Measurements from ENCODE around the gene MIA.
"Not testable (repeated sequence)": the region's sequence is repeated elsewhere in the genome, so short reads cannot be mapped to it uniquely, and the experiment has no call there.

MIA gene

DNA sequence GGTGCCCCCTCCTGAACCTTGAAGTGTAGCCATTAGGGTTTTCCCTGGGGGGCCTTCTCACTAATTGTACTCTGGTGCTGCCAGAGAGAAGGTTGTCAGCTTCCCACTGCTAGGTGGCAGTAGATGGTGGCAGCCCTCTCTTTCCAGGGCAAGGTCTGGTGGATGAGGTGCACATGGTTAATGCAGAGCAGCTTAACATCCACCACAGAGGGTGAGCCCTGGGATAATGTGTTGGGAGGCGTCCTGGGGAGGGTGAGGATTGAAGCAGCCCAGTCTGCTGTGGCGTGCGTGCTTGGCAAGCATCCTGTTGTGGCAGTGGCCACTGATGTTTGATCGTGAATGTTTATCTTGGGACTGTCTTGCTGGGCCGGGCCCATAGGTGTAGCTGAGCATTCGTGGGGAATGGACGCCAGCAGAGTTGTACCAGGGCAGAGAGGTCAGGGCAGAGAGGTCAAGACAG lies 29.5 kb downstream of the MIA start:
- DNase-seq: no peak

DNA sequence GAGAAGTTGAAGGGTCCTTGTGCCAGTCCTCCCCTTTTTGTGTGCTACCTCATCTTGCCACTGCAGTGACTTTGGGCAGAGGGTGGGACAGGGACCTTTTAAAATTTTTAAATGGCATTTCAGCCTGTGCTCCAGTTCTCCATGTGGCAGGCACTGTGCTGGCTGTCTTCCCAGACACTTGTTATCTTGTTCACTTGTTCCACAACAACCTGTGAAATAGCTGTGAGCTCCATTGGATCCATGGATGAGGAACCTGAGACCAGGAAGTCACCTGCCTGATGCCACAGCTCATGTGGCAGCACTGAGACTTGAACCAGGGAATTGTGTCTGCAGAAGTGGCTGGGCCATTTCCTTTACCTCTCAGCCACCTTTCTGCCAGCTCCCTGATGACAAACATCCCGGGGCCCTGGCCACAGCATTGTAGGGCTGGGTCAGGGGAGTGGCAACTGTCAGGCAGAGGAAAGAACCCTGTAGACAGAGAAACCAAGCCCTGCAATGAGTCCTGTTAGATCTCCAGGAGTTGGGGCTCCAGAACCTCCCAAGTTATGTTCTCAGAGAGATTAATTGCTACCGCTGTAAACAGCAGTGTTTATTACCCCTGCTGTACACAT lies 30.0 kb downstream of the MIA start:
- DNase-seq: no peak

DNA sequence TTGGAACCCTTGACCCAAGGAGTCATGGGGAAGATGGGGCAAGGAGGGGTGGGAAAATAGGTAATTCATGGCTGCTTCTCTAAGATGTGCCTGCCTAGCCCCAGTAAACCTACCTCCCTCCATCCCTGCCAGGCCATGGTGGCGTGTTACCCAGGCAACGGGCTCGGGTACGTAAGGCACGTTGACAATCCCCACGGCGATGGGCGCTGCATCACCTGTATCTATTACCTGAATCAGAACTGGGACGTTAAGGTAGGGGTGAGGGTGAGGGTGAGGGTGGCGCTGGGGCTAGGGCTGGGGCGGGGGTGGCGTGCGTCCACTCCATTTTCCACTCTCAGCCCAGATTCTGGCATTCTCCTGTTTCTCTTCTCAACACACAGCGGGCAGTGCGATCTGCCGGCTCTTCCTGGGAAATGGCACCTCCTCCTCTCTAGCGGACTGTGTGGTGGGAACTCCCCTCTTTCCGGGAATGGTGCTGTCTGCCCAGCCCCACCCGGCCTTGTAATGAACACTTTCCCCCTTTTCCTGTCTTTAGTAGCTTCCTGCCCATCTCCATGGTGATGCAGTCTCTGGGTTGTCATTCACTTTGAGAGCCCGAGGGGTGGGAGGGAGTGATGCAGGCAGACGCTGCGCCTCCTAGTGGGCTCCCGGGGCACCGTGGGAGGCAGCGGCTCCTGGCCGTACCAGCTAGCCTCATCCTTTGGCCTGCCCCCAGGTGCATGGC lies 31.3 kb downstream of the MIA start:
- peak; percentile 72 to 79 for DNase-seq

DNA sequence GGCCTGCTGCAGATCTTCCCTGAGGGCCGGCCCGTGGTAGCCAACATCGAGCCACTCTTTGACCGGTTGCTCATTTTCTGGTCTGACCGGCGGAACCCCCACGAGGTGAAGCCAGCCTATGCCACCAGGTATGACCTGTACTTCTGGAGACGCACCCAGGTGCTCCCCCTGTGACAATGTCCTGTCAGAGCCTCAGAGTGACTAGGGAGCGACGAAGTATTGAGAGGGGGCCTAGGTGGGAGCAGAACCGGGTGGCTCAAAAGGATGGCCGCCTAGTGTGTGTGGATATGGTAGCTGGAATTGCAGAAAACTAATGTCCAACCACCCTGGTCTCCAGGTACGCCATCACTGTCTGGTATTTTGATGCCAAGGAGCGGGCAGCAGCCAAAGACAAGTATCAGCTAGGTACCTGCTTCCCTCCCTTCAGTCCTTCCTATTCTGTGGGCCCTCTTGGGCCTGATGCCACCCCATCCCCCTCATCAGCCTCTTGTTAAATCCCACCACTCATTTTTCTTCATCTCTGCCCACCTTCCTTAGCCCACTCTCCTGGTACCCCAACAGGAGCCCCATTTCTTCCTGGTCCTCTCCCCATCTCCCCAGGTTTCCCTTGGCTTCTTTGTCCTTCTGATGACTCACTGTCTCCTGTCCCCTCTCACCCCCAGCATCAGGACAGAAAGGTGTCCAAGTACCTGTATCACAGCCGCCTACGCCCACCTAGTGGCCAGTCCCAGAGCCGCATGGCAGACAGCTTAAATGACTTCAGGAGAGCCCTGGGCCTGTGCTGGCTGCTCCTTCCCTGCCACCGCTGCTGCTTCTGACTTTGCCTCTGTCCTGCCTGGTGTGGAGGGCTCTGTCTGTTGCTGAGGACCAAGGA lies 32.1 kb downstream of the MIA start:
- DNase-seq: no peak

DNA sequence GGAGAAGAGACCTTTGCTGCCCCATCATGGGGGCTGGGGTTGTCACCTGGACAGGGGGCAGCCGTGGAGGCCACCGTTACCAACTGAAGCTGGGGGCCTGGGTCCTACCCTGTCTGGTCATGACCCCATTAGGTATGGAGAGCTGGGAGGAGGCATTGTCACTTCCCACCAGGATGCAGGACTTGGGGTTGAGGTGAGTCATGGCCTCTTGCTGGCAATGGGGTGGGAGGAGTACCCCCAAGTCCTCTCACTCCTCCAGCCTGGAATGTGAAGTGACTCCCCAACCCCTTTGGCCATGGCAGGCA lies 32.7 kb downstream of the MIA start:
- DNase-seq: no peak

DNA sequence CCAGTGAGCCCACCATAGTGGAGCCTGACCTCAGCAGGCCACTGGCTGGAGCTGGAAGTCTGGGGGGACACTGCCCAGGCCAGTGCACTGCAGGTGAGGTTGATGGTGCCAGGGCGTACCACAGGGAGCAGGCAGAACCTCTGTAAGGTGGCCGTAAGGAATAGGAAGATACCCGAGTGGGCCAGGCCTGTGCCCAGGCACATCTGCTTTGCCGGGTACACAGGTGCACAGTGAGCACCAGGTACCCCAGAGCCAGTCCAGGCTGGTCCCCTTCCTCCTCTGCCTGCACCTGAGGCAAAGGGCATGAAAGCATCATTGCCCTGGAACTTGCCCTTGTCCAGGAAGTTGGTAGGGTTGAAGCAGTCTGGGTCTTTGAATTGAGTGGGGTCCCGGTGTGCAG lies 33.2 kb downstream of the MIA start:
- DNase-seq: no peak

DNA sequence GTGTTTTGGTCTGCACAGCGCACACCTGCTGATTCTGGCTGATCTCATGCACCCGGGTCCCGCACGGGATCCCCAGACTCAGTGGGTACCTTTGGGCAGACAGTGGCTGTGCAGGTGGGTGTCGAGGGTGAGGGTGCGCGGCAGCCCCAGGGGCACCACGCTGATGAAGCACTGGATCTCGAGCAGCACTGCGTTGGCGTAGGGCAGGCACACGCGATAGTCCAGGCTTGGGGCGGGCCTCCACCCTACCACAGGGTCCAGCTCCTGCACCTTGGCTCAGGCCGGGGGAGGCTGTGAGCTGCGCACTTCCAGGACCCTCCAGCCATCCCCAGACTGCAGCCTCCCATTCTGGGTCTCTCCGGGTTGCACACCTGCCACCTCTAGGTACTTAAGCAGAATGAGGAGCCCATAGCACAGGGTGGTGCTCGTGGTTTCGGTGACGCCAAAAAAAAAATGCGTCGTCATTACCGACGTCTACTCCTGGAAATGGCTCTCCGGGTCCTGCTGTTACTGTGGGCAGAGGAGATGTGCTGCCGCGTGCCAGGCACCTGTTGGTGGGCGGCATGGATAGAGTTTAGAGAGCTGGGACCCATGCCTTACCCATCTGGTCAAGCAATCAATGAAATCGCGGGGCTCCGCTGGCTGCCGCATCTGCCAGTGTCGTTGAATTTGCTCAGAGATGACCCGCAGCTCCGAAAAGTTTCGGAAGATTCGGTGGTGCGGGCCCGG lies 34.2 kb downstream of the MIA start:
- no peak for DNase-seq

DNA sequence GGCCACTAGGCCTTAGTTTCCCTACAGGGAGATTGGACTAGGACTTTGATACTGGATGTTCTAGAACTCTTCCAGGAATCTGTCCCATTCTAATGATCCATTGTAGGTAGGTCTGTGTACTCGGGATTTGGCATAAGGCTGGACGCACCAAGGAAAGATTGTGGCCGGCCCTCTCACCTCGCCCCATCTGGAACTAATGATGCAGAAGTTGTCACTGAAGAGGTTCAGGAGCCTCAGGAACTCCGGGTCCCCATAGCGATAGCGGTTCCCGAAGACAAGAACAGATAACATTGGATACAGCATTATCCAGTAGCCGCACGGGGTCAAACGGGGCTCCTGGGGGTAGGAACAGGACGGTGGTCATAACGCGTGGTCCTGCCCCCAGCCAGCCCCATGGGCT lies 34.8 kb downstream of the MIA start:
- no peak for DNase-seq

DNA sequence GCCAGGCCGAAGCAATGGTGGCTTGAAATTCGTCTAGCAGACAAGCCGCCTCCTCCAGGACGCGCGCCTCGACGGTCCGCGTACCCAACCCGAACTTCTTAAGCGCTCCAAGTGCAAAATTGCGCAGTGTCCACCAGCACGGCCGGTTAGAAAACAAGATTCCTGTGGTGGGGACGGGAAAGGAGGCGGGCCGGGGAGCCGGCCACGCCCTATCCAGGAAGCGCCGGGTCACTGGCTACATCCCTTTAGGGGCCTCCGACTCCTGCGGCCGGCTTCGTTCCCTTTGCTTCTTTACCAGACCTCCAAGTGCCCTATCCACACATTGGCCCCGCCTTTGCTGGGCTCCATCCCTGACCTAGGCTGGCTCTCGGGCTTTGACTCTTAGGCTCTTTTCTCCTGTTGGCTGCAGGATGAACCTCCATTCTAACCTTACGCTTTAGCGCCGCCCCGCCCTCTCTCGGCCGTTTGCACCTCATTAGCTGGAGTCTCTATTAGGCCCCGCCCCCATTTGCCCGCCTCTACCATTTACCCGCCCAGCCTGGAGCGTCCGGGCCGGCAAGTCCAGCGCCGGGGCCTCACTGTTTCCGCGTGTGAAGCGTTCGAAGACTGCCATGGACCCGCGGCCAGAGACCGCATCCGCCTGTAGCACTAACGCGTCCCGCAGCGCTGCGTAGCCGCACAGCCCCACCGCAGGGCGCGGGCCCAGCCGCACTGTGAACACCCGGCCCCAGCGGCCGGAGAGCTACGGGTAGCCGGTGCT lies 35.5 kb downstream of the MIA start:
- peak; percentile 57 to 62 for DNase-seq

DNA sequence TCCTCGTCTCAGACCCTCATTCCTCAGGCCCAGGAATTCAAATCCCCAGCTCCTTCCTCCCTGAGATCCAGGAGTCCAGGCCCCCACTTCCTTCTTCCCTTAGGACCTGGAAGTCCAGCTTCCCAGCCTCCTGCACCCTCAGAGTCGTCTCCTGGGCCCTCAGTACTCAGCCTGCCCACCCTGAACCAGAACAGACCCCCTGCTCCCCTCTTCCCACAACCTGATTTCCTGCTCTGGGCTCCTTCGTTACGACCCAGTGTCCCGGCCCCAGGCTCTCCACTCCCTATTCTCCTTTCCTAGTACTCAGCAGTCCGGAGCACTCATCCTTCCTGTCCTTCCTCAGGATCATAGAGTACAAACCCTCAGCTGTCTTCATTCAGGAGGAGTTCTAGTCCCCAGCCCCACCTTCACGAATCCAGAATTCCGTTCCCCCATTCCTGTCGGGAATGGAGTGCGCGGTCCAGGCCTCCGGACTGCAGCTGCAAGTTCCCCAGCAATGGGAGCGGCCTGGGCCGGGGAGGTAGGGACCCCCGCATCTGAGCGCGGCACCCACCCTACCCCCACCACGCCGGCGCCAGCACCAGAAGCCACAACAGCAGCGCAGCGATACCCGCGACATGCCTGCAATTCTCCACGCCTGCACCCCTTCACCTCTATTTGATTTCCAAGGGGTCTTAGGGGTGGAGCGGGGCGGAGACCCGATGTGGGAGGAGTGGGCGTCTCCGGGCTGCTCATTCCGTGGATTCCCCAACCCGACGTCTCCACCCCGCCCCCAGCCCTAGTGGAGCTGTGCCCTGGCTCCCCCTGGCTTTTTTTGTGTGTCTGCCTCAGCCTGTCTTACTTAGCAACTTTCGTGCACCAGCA lies 36.4 kb downstream of the MIA start:
- DNase-seq: no peak

DNA sequence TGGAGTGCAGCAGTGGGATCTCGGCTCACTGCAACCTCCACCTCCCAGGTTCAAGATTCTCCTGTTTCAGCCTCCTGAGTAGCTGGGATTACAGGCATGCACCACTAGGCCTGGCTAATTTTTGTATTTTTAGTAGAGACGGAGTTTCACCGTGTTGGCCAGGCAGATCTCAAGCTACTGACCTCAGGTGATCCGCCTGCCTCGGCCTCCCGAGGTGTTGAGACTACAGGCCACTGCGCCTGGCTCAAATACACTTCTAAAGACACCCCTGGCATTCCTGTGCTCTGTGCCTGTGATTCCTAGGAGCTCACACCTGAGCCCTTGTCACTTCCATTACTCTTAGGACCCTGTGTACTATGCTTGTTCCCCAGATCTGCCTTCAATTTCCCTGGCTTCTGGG lies 37.2 kb downstream of the MIA start:
- DNase-seq: not testable (repeated sequence)

DNA sequence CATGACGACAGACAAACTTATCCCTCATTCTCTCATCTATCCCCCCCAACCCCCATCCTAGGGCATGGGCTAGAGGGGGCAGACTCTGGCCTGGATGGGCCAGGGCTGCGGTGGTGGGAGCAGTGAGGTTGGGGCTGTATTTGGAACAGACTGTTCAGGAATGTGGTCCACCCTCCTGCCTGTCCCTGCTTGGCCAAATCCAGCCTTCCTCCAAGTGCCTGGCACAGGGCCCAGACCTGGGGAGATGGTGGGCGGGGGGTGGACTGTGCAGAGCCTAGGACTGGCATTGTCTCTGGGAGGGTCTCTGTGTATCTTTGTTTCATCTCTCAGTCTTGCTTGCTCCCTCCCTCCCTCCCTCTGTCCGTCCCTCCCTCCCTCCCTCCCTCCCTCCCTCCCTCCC lies 37.9 kb downstream of the MIA start:
- no peak for DNase-seq

DNA sequence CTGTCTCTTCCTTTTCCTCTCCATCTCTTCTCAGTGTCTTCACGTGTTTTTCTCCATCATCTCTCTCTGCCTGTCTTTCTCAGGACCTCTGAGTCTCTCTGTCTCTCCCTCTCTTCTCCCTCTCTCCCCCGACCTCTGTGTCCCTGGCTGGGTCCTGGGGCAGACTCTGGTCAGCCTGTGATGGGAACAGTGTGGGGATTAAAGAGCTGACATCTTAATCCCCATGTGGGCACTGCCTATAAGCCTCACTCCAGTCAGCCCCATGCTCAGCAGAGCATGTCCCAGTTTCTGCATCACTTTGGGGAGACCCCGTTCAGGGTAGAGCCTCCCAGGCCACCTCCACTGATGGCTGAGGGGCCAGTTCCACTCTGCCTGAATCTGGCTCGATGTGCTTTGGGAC lies 39.9 kb downstream of the MIA start:
- DNase-seq: no peak

DNA sequence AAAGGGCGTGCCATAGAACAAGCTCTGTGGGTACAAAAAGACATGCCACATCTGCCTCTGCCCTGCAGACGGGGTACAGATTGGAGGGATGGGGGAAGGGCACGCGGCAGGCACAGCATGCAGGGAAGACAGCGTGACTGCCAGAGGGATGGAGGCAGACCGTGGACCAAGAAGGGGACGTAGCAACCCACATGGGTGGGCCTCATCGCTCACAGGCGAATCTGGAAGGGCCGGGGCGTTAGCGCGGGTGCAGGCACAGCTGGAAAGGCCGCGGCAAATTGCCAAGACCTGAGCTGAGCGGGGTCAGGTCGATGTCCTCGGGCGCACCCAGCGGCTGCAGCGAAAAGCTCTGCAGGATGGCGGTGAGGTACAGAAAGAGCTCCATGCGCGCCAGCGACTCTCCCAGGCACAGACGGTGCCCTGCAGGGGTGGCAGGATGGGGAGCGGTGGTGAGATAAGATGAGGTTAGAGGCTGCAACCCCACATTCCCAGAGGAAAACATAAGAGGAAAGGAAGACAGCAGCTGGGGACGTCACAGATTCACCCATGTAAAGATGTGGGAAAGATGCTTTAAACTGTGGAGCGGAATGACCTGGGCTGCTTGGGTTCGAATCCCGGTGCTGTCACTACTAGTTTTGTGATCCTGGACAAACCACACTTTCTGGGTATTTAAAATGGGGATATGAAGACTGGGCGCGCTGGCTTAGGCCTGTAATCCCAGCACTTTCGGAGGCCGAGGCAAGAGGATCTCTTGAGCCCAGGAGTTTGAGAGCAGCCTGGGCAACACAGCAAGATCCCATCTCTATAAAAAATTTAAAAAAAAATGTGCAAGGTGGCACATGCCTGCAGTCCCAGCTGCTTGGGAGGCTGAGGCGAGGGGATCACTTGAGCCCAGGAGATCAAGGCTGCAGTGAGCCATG lies 43.4 kb downstream of the MIA start:
- DNase-seq: peak; percentile 76 to 82

DNA sequence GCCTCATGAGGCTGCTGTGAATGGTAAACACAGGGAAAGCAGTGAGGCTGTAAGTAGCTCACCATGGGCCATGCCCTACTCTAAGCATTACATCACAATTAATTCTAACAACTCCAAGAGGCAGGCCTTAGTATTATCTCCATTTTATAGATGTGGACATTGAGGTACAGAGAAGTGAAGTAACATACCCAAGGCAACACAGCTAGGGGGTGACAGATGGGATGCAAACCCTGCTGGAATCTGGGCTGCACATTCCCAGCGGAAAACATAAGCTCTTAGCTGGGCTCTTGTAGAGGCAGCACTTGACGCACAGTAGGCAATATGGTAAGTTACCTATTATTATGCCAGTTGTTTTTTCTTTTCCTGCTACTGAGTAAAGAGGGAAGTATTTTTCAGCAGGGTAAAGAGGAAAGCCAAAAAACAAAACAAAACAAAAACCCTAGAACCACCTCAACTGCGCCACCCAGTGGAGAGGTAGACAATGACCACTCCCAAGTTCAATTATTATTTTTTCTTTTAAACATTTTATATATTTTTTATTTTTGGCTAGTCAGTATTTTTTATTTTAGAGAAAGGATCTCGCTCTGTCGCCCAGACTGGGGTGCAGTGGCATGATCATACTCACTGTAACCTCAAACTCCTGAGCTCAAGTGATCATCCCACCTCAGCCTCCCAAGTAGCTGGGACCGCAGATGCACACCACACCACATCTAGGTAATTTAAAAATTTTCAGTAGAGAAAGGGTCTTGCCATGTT lies 44.3 kb downstream of the MIA start:
- peak; percentile 25 to 81 for DNase-seq

DNA sequence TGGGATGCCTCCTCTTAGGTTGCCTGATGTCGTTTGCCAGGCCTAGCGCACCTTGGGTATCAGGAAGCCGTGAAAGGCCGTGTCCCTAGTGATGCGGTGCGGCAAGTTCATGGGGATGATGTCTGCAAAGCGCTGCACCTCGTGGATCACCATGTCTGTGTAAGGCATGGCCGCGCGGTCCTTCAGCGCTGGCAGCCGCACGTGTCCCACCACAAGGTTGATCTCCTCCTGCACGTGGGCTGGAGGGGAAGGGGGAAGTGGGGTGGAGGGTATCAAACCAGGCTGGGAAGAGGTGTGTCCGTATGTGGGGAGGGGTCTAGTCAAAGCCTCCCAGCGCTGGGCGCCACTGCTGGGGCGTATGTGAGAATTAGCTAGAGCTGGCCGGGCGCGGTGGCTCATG lies 46.8 kb downstream of the MIA start:
- no peak for DNase-seq

DNA sequence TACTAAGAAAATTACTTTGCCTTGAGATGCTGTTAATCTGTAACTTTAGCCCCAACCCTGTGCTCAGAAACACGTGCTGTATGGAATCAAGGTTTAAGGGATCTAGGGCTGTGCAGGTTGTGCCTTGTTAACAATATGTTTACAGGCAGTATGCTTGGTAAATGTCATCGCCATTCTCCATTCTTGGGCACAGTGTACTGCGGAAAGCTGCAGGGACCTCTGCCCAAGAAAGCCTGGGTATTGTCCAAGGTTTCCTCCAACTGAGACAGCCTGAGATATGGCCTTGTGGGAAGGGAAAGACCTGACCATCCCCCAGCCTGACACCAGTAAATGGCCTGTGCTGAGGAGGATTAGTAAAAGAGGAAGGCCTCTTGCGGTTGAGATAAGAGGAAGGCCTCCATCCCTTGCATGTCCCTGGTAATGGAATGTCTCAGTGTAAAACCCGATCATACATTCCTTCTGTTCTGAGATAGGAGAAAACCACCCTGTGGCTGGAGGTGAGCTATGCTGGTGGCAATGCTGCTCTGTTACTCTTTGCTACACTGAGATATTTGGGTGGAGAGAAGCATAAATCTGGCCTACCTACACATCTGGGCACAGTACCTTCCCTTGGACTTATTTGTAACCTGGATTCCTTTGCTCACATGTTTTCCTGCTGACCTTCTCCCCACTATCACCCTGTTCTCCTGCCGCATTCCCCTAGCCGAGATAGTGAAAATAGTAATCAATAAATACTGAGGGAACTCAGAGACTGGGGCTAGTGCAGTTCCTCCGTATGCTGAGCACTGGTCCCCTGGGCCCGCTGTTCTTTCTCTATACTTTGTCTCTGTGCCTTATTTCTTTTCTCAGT lies 47.6 kb downstream of the MIA start:
- peak; percentile 54 to 58 for DNase-seq

DNA sequence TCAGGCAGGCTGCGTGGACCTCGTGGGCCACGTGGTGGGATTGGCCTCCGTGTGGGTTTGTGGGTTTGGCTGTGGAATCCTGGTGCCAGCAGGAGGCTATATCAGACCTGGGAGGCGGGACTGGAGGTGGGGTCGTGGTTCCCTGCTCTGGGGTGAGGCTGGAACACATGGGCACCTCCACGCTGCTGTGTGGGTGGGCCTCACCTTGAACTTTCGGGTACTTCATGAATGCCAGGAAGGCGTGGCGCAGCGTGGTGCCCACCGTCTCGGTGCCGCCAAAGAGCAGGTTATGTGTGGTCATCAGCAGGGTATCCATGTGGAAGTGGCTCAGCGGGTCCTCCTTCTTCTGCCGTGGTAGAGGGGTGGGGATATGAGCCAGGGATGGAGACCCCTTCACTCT lies 49.6 kb downstream of the MIA start:
- not testable (repeated sequence) for DNase-seq

Data from inflammatory macrophage treated with lipopolysaccharide for 1 hour (primary cell).